SK-N-SH (cell line): ENCODE results near the gene ZFYVE26.

ENCODE experiments used
- FOSL2 ChIP-seq: IDR thresholded peaks from 2 replicates; pipeline ENCODE4 v1.4.0; 2012; ENCODE audit warnings: low read depth, mild to moderate bottlenecking, moderate library complexity, borderline replicate concordance
- POLR2AphosphoS5 ChIP-seq: IDR thresholded peaks from 2 replicates; pipeline ENCODE4 v1.6.1; 2012; ENCODE audit warnings: low read depth, low read length
- TAF1 ChIP-seq: IDR thresholded peaks from 2 replicates; pipeline ENCODE4 v1.6.1; 2012; ENCODE audit warnings: low read depth, mild to moderate bottlenecking, low read length, moderate library complexity, borderline replicate concordance
- USF2 ChIP-seq: fragments of 150-350 bp; IDR thresholded peaks from 2 replicates; pipeline ENCODE4 v1.6.1; 2017; ENCODE audit warnings: antibody characterized with exemption, low read length, low read depth, borderline replicate concordance

- TF ChIP-seq USF2 = no peak
- TF ChIP-seq POLR2AphosphoS5 = no peak
- TF ChIP-seq TAF1 = no peak
- no peak for TF ChIP-seq FOSL2
Measured at GRCh38 chr14:67835596-67835995, 19.2 kb upstream of the ZFYVE26 start.
